Ovary (tissue), 9 donors: Measurements from ENCODE around the gene DLL1. TPM values are rescaled to one million over a fixed set of nuclear protein-coding genes. Genes with fewer than 3 reads are reported as not detected.

Experiments used
- DNase-seq, 5 donors: peaks; one replicate each; pipeline ENCODE4 v3.0.0-alpha.2; 2019 to 2020
- H3K27ac ChIP-seq, 2 donors: fragments of 200-600 bp; one replicate each; pipeline versions ENCODE4 v1.5.1 to v1.8.0; 2019 to 2022
- H3K27me3 ChIP-seq: fragments of 200-600 bp; one replicate; pipeline ENCODE4 v1.8.0; 2022
- H3K36me3 ChIP-seq: fragments of 200-600 bp; sonication (generic); one replicate; pipeline ENCODE4 v1.5.1; 2019
- H3K4me1 ChIP-seq: one replicate; pipeline ENCODE4 v1.8.1; 2013; ENCODE audit warnings: mild to moderate bottlenecking, moderate library complexity; ENCODE audit not compliant: insufficient read depth
- H3K4me3 ChIP-seq: fragments of 200-600 bp; sonication (generic); one replicate; pipeline ENCODE4 v1.5.1; 2017
- H3K9me3 ChIP-seq, 2 donors: fragments of 200-600 bp in 1 of 2; sonication (generic) in 1 of 2; one replicate each; pipeline versions ENCODE4 v1.5.1 to v1.8.1; 2013 to 2019; ENCODE audit warnings: mild to moderate bottlenecking in 1 of 2, moderate library complexity in 1 of 2
- EP300 ChIP-seq: sonication (generic); formaldehyde crosslinking; IDR thresholded peaks from one replicate; pipeline ENCODE4 v1.6.1; 2017; ENCODE audit warnings: antibody characterized with exemption
- POLR2A ChIP-seq: fragments of 450-650 bp; IDR thresholded peaks from one replicate; pipeline ENCODE4 v1.6.1; 2017; ENCODE audit warnings: antibody characterized with exemption, mild to moderate bottlenecking, moderate library complexity
- WGBS, 3 donors: extraction: QIAGEN DNeasy Blood & Tissue Kit in 1 of 3; methylation state at CpG; one replicate each; pipeline versions ENCODE4 v1.1.5 to v1.1.7; 2013 to 2017; 5-methylcytosine and 5-hydroxymethylcytosine counted together
- intact Hi-C, 4 donors: fragments of 100-400 bp; cut with DNase I; formaldehyde crosslinking; loops; one replicate each; pipeline versions ENCODE4 v1.11.0 to v1.15.1; 2022 to 2023
- polyA plus RNA-seq, 2 donors: library from polyadenylated mRNA; stranded (reverse); fragments of 200-250 nt in 1 of 2; fragments of 350-450 nt in 1 of 2; fragmentation: Illumina TruSeq in 1 of 2; extraction: RNeasy Lipid Tissue Mini Kit (QIAGEN cat#74804) in 1 of 2; gene quantifications; one replicate each; pipeline ENCODE4 v1.2.3, GENCODE V29; 2013 to 2014
- total RNA-seq, 7 donors: library from RNA; depleted of rRNA in 2 of 7; stranded (reverse); fragments of >200 nt in 2 of 7; fragmentation: NEBNext Ultra II Directional in 3 of 7; extraction: Animal tissue kit (Norgen Biotek cat#: 25700) in 3 of 7; gene quantifications; one replicate each; pipeline versions ENCODE4 v1.1.0 to v1.2.4, GENCODE V29; 2016 to 2023
- TF ChIP-seq, protein P1 (sequence below), 3 donors: fragments of 450-650 bp in 2 of 3; fragments of 200-600 bp in 1 of 3; IDR thresholded peaks; one replicate each; pipeline versions ENCODE4 v1.5.1 to v1.8.0; 2016 to 2022; ENCODE audit warnings: antibody characterized with exemption in 3 of 3, mild to moderate bottlenecking in 1 of 3
- donor health status: DM: no; HTN: no; CAD: no; lungs with moderate emphysema.
- donor health status: DM: no; HTN: no; CAD: no.
- donor health status: Bipolar disorder and iron deficiency.
- donor health status: DM: yes; HTN: yes; CAD: no.
- donor health status: DM: no; HTN: no; CAD: no.
- donor health status: DM: yes; HTN: yes; CAD: no.

DLL1 gene
- total and polyA plus RNA-seq, 9 donors: 0.90 to 11.5 (median 2.4) TPM

DNA sequence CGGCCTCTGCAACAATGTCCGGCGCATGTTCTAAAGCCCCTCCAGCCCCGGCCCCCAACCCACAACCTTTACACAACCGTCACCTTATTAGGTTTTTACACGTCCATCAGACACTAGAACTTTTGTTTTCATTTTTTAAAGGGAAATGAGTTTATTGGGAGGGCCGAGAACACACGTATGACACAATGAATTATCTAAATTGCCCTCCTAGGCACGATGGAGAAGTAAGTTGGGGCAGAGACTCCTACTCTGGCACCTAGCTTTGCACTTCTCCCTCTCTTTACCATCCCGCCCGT is 1.2 kb upstream of the DLL1 start:
- Histone ChIP-seq H3K9me3 (no peaks in the 10 kb centered on the region), H3K4me1 (peaks cover 30% of the 10 kb centered on the region), H3K27ac (no peak overlapping the region), H3K4me3 (peak overlapping the region; percentile 40), H3K36me3 (no peaks in the 10 kb centered on the region), H3K27me3 (peaks cover 3% of the 10 kb centered on the region)
- no peak for DNase-seq
- intact Hi-C loops: loop anchor here in 2 of 4 donors (5.0 to 10.0 kb wide), 2 partner anchors 457 to 500 kb away; no protein-coding TSS in a partner anchor
- TF ChIP-seq, protein P1, sequence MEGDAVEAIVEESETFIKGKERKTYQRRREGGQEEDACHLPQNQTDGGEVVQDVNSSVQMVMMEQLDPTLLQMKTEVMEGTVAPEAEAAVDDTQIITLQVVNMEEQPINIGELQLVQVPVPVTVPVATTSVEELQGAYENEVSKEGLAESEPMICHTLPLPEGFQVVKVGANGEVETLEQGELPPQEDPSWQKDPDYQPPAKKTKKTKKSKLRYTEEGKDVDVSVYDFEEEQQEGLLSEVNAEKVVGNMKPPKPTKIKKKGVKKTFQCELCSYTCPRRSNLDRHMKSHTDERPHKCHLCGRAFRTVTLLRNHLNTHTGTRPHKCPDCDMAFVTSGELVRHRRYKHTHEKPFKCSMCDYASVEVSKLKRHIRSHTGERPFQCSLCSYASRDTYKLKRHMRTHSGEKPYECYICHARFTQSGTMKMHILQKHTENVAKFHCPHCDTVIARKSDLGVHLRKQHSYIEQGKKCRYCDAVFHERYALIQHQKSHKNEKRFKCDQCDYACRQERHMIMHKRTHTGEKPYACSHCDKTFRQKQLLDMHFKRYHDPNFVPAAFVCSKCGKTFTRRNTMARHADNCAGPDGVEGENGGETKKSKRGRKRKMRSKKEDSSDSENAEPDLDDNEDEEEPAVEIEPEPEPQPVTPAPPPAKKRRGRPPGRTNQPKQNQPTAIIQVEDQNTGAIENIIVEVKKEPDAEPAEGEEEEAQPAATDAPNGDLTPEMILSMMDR (IDR thresholded peaks at IDR 0.05): no peak
- WGBS, 3 donors: 11 to 14% (median 12%) methylated on average over 11 of the region's 11 CpGs

DNA sequence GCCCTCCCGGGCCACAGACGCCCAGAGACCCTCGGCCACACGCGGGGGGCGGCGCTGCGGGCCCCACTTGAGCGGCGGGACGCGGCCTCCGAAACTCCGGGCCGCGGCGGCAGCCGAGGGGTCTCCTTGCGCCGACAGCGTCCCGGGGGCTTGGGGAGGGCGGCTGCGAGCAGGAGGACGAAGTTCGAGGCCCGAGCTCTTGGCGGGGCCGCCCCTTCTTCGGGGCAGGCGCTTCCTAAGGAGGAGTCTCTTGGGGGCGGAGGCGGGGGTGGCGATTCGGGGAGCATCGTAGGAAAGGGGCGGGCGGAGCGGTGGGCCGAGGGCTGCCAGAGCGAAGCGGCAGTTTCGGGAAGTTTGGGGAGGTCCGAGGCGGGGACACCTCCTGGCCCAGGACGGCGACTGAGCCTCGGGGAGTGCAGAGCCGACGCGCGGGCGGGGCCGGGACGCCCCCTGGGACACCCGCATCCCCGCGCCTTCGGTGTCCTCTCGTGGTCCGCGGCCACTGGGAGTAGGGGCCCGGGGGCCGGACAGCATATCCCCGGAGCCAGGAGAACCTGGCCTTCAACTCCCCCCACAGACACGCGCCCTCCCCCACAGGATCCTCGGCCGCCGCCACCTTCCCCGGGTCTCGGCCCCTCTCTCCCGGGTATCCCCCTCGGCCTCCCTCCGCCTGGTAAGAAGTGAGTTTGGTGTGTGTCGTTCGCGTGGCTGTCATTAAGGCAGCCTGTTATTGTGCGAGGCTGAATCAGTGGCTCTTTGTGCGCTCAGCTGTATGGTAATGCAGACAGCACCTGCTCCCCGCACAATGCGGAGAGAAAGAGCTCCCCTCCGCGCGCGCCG is 613 bp upstream of the DLL1 start:
- Histone ChIP-seq H3K36me3 (no peaks in the 10 kb centered on the region), H3K4me1 (peaks cover 35% of the 10 kb centered on the region), H3K9me3 (no peaks in the 10 kb centered on the region), H3K27ac (no peak overlapping the region), H3K4me3 (peak overlapping the region; percentile 40), H3K27me3 (peaks cover 3% of the 10 kb centered on the region)
- DNase-seq: peak in 3 of 5 donors; percentile 42 to 63 (median 45)
- intact Hi-C loops: loop anchor here in 2 of 4 donors (5.0 to 10.0 kb wide), 2 partner anchors 457 to 499 kb away; no protein-coding TSS in a partner anchor
- WGBS, 3 donors: 1 to 4% (median 1%) methylated on average over 50 to 87 of the region's 87 CpGs
- TF ChIP-seq, protein P1 (IDR thresholded peaks at IDR 0.05): no peak
- TF ChIP-seq POLR2A (no peak), EP300 (no peak)

DNA sequence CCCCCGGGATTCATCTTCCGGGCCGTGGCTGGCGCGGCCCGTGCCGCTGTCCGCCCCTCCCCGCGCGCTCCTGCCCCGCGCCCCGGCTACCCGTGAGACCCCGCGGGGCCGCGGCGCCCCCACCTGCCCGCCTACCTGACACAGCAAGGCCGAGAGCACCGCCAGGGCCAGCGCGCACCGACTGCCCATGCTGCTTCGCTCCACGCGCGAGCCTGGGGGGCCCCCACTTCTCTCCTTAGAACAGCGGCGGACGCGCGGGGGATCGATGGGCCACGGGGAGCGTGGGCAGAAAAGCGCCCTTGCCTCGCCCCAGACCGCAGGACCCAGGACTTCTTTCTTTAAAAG is 955 bp downstream of the DLL1 start:
- intact Hi-C loops: loop anchor here in 2 of 4 donors (5.0 to 10.0 kb wide), 2 partner anchors 455 to 498 kb away; no protein-coding TSS in a partner anchor
- 0 to 2% (median 1%) methylated on average over 24 to 41 of the region's 41 CpGs for WGBS, 3 donors
- peaks cover 23% of the 10 kb centered on the region for H3K4me1 ChIP-seq
- no peak overlapping the region for H3K27ac ChIP-seq
- H3K9me3 ChIP-seq: no peaks in the 10 kb centered on the region
- H3K36me3 ChIP-seq: no peaks in the 10 kb centered on the region
- H3K27me3 ChIP-seq: peaks cover 3% of the 10 kb centered on the region
- peak overlapping the region; percentile 57 for H3K4me3 ChIP-seq
- TF ChIP-seq, protein P1 (IDR thresholded peaks at IDR 0.05): no peak
- TF ChIP-seq EP300 (no peak), POLR2A (no peak)
- DNase-seq: no peak

DNA sequence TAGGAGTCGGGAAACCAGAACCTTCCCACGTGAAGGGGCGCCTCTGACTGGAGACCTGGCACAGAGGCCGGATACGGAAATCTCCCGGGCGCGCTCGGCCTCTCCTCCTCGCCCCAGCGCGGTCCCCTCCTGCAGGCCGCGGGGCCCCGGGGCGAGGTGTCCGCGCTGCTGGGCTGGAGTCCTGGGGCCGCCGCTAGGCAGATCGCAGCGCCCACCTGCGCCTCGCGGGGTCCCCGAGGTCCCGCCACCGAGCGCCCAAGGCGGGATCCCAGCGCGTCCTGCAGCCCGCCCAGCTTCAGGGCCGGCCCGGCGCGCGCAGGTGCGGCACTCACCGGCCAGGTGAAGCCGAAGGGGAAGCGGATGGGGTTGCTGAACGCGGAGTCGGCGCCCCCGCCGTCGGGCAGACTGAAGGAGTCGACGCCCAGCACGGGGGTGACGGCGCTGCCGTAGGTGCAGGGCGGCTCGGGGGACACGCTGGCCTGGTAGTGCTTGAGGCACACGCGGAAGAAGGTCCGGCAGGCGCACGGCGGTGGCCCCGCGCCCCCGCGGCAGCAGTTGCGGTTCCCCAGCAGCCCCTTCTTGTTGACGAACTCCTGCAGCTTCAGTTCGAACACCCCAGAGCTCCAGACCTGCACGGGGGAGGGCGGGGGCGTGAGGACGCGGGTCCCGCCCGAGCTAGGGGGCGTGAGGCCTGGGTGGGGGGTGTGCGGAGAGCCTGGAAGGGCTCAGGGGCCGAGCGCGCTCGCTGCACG is 1.5 kb downstream of the DLL1 start:
- no peaks in the 10 kb centered on the region for H3K36me3 ChIP-seq
- peaks cover 3% of the 10 kb centered on the region for H3K27me3 ChIP-seq
- TF ChIP-seq POLR2A (no peak), EP300 (no peak)
- TF ChIP-seq, protein P1 (IDR thresholded peaks at IDR 0.05): no peak
- H3K27ac ChIP-seq: no peak overlapping the region
- DNase-seq: peak in 1 of 5 donors; percentile 21
- H3K9me3 ChIP-seq: no peaks in the 10 kb centered on the region
- H3K4me1 ChIP-seq: peaks cover 23% of the 10 kb centered on the region
- intact Hi-C loops: no loop called here
- H3K4me3 ChIP-seq: peak overlapping the region; percentile 57
- 4 to 11% (median 4%) methylated on average over 51 to 85 of the region's 85 CpGs for WGBS, 3 donors
